H1 (cell line): ENCODE data around the gene ATOH8. TPM values are rescaled to one million over a fixed set of nuclear protein-coding genes. Genes with fewer than 3 reads are reported as not detected.

Experiments used
- CTCF ChIA-PET: fragments of 300-600 bp; sonication (Branson Sonifier 250); formaldehyde crosslinking; loops from one replicate; lab custom pipeline; 2021; ENCODE audit not compliant: partially characterized antibody; lab: Charles Lee
- POLR2A ChIA-PET: fragments of 300-600 bp; sonication (Branson Sonifier 250); formaldehyde crosslinking; loops from one replicate; lab custom pipeline; 2021; ENCODE audit warnings: inconsistent platforms; ENCODE audit not compliant: partially characterized antibody; lab: Charles Lee
- DNase-seq, 2 experiments: peaks; one replicate each; pipeline versions ENCODE4 v3.0.0 to v3.0.0-alpha.2; 2010 to 2022; ENCODE audit warnings: low spot score in 2 of 2, low read depth in 1 of 2, mixed read lengths in 1 of 2
- FAIRE-seq: peaks from 2 replicates; lab custom pipeline; 2011; peaks lifted over from hg19 to GRCh38; lab: Jason Lieb, UNC
- H2AFZ ChIP-seq: 2 replicates; pipeline ENCODE4 v1.8.1; 2012; ENCODE audit warnings: low read length, inconsistent platforms
- H2AK5ac ChIP-seq: 2 replicates; pipeline ENCODE4 v1.6.1; 2013; ENCODE audit warnings: low read depth, low read length
- H2BK120ac ChIP-seq: replicated peaks from 2 replicates; pipeline ENCODE3; 2013; ENCODE audit warnings: low read depth, low read length, inconsistent platforms
- H2BK12ac ChIP-seq: 2 replicates; pipeline ENCODE4 v1.6.1; 2013; ENCODE audit warnings: low read depth, low read length
- H2BK15ac ChIP-seq: 2 replicates; pipeline ENCODE4 v1.6.1; 2013; ENCODE audit warnings: low read length
- H2BK20ac ChIP-seq: 2 replicates; pipeline ENCODE4 v1.6.1; 2013; ENCODE audit warnings: low read length
- H2BK5ac ChIP-seq: 2 replicates; pipeline ENCODE4 v1.6.1; 2013; ENCODE audit warnings: low read depth, low read length
- H3K14ac ChIP-seq: 2 replicates; pipeline ENCODE4 v1.6.1; 2013; ENCODE audit warnings: inconsistent platforms; ENCODE audit not compliant: insufficient read length
- H3K18ac ChIP-seq: 2 replicates; pipeline ENCODE4 v1.6.1; 2013; ENCODE audit warnings: low read length; ENCODE audit errors: extremely low read depth
- H3K23ac ChIP-seq: 2 replicates; pipeline ENCODE4 v1.6.1; 2013; ENCODE audit warnings: inconsistent platforms; ENCODE audit not compliant: insufficient read length
- H3K23me2 ChIP-seq: 2 replicates; pipeline ENCODE4 v1.6.1; 2013; ENCODE audit warnings: low read depth, low read length
- H3K27ac ChIP-seq: 2 replicates; pipeline ENCODE4 v1.6.1; 2011; ENCODE audit warnings: low read depth, low read length, inconsistent platforms
- H3K27me3 ChIP-seq, 4 experiments: replicated peaks in 1 of 4; 1 replicate in 1 of 4; 2 replicates in 3 of 4; pipeline versions ENCODE4 v1.6.1 to v1.8.1; 2011 to 2013; ENCODE audit warnings: low read length in 3 of 4, mild to moderate bottlenecking in 3 of 4, inconsistent platforms in 2 of 4, mixed read lengths in 2 of 4, moderate library complexity in 1 of 4; ENCODE audit not compliant: control insufficient read depth in 3 of 4, insufficient read depth in 3 of 4; ENCODE audit errors: extremely low read depth in 1 of 4
- H3K36me3 ChIP-seq, 4 experiments: 2 replicates each; pipeline versions ENCODE4 v1.6.1 to v1.8.1; 2011 to 2013; ENCODE audit warnings: mild to moderate bottlenecking in 4 of 4, low read length in 3 of 4, moderate library complexity in 2 of 4, control low read depth in 1 of 4, inconsistent platforms in 1 of 4; ENCODE audit not compliant: insufficient read depth in 4 of 4, control insufficient read depth in 2 of 4
- H3K4ac ChIP-seq: replicated peaks from 2 replicates; pipeline ENCODE3; 2013; ENCODE audit warnings: low read length, low read depth, mixed read lengths, inconsistent platforms; ENCODE audit not compliant: insufficient read length
- H3K4me1 ChIP-seq, 4 experiments: replicated peaks in 1 of 4; 1 replicate in 1 of 4; 2 replicates in 3 of 4; pipeline versions ENCODE4 v1.6.1 to v1.8.1; 2011 to 2013; ENCODE audit warnings: low read length in 3 of 4, inconsistent platforms in 2 of 4, mixed read lengths in 1 of 4; ENCODE audit not compliant: insufficient read depth in 4 of 4, control insufficient read depth in 3 of 4
- H3K4me2 ChIP-seq, 2 experiments: 2 replicates each; pipeline versions ENCODE4 v1.6.1 to v1.8.1; 2011 to 2013; ENCODE audit warnings: low read depth in 2 of 2, low read length in 2 of 2, control low read depth in 1 of 2, inconsistent platforms in 1 of 2, mild to moderate bottlenecking in 1 of 2; ENCODE audit not compliant: insufficient read depth in 1 of 2
- H3K4me3 ChIP-seq, 4 experiments: fragments of 200-600, 300-600 bp in 1 of 4; sonication (generic), shearing (Covaris generic), sonication (Bioruptor Twin) in 1 of 4; 2 replicates each; pipeline versions ENCODE4 v1.5.1 to v1.8.1; 2011 to 2016; ENCODE audit warnings: low read length in 4 of 4, low read depth in 3 of 4, control low read depth in 2 of 4, inconsistent platforms in 2 of 4, mild to moderate bottlenecking in 2 of 4, mixed read lengths in 1 of 4, moderate library complexity in 1 of 4; ENCODE audit not compliant: insufficient read depth in 2 of 4; ENCODE audit errors: extremely low read depth in 1 of 4
- H3K56ac ChIP-seq: replicated peaks from 2 replicates; pipeline ENCODE3; 2013; ENCODE audit warnings: low read depth, mild to moderate bottlenecking, mixed read lengths, low read length, inconsistent platforms; ENCODE audit not compliant: insufficient read length
- H3K79me1 ChIP-seq: 2 replicates; pipeline ENCODE4 v1.6.1; 2013; ENCODE audit warnings: low read depth, low read length, control low read depth
- H3K79me2 ChIP-seq, 2 experiments: 2 replicates each; pipeline versions ENCODE4 v1.6.1 to v1.8.1; 2012 to 2013; ENCODE audit warnings: low read length in 2 of 2, mild to moderate bottlenecking in 2 of 2, inconsistent platforms in 1 of 2; ENCODE audit not compliant: insufficient read depth in 2 of 2, control insufficient read depth in 1 of 2
- H3K9ac ChIP-seq, 4 experiments: replicated peaks in 1 of 4; 1 replicate in 1 of 4; 2 replicates in 3 of 4; pipeline versions ENCODE4 v1.6.1 to v1.8.1; 2011 to 2013; ENCODE audit warnings: low read depth in 3 of 4, low read length in 3 of 4, control low read depth in 2 of 4, mild to moderate bottlenecking in 2 of 4, moderate library complexity in 2 of 4, inconsistent platforms in 1 of 4; ENCODE audit errors: extremely low read depth in 1 of 4
- H3K9me3 ChIP-seq, 2 experiments: 2 replicates each; pipeline versions ENCODE4 v1.6.1 to v1.8.1; 2012 to 2013; ENCODE audit warnings: mild to moderate bottlenecking in 2 of 2, moderate library complexity in 2 of 2, control low read depth in 1 of 2, inconsistent platforms in 1 of 2, low read depth in 1 of 2, low read length in 1 of 2, mixed read lengths in 1 of 2; ENCODE audit not compliant: insufficient read depth in 2 of 2
- H4K20me1 ChIP-seq, 2 experiments: replicated peaks in 1 of 2; 2 replicates each; pipeline versions ENCODE3 to v1.8.1; 2011 to 2013; ENCODE audit warnings: inconsistent platforms in 2 of 2, low read length in 2 of 2, mild to moderate bottlenecking in 1 of 2; ENCODE audit not compliant: insufficient read depth in 2 of 2, control insufficient read depth in 1 of 2
- H4K5ac ChIP-seq: 2 replicates; pipeline ENCODE4 v1.6.1; 2013; ENCODE audit warnings: low read length, low read depth, mixed read lengths, inconsistent platforms; ENCODE audit not compliant: insufficient read length
- H4K8ac ChIP-seq: 2 replicates; pipeline ENCODE4 v1.8.0; 2013; ENCODE audit warnings: mild to moderate bottlenecking, moderate library complexity, low read length, inconsistent platforms; ENCODE audit not compliant: insufficient read depth; ENCODE audit errors: extremely low read depth
- H4K91ac ChIP-seq: replicated peaks from 2 replicates; pipeline ENCODE3; 2013; ENCODE audit warnings: low read length, mixed read lengths, inconsistent platforms; ENCODE audit not compliant: insufficient read length
- ATF2 ChIP-seq: IDR thresholded peaks from 2 replicates; pipeline ENCODE4 v1.6.1; 2012; ENCODE audit warnings: low read length, inconsistent platforms
- BACH1 ChIP-seq: IDR thresholded peaks from 2 replicates; pipeline ENCODE4 v1.6.1; 2012; ENCODE audit warnings: low read length, improper control_type of control experiment
- CREB1 ChIP-seq: IDR thresholded peaks from 2 replicates; pipeline ENCODE4 v1.6.1; 2012; ENCODE audit warnings: inconsistent platforms
- E2F6 ChIP-seq: IDR thresholded peaks from 2 replicates; pipeline ENCODE4 v1.6.1; 2012; ENCODE audit warnings: inconsistent platforms
- EZH2 ChIP-seq: fragments of 200-600 bp; sonication (generic); IDR thresholded peaks from 2 replicates; pipeline ENCODE4 v1.7.1; 2012; ENCODE audit warnings: low read depth, mild to moderate bottlenecking, moderate library complexity, low read length, inconsistent platforms; ENCODE audit not compliant: severe bottlenecking
- KDM5A ChIP-seq: fragments of 200-600 bp; IDR thresholded peaks from 2 replicates; pipeline ENCODE4 v1.7.1; 2012; ENCODE audit warnings: mild to moderate bottlenecking, low read length, inconsistent platforms, mixed read lengths
- MAFK ChIP-seq: IDR thresholded peaks from 2 replicates; pipeline ENCODE4 v1.6.1; 2012; ENCODE audit warnings: low read depth, mild to moderate bottlenecking, improper control_type of control experiment, low read length
- NRF1 ChIP-seq: IDR thresholded peaks from 2 replicates; pipeline ENCODE4 v1.6.1; 2011; ENCODE audit warnings: mild to moderate bottlenecking, low read depth, low read length, improper control_type of control experiment
- PHF8 ChIP-seq: fragments of 200-600 bp; sonication (generic); conservative IDR thresholded peaks from 2 replicates; pipeline ENCODE4 v1.7.1; 2012; ENCODE audit warnings: low read depth, mild to moderate bottlenecking, inconsistent platforms, low read length, moderate library complexity
- SIRT6 ChIP-seq: IDR thresholded peaks from one replicate; pipeline ENCODE4 v1.7.1; 2012; ENCODE audit warnings: low read length, inconsistent platforms
- SP1 ChIP-seq: IDR thresholded peaks from 2 replicates; pipeline ENCODE4 v1.6.1; 2011; ENCODE audit warnings: low read depth, low read length
- SP4 ChIP-seq: IDR thresholded peaks from 2 replicates; pipeline ENCODE4 v1.6.1; 2012; ENCODE audit warnings: low read length, inconsistent platforms
- TEAD4 ChIP-seq: IDR thresholded peaks from 2 replicates; pipeline ENCODE4 v1.6.1; 2012; ENCODE audit warnings: low read depth, low read length, inconsistent platforms, mixed read lengths
- YY1 ChIP-seq: IDR thresholded peaks from 2 replicates; pipeline ENCODE4 v1.6.1; 2011; ENCODE audit warnings: low read depth, mild to moderate bottlenecking, low read length
- WGBS, 2 experiments: shearing (Covaris generic) in 1 of 2; methylation state at CpG; one replicate each; pipeline versions ENCODE4 v1.1.6 to v1.1.7; 2013 to 2015; ENCODE audit warnings: low lambda C conversion rate in 2 of 2, mixed read lengths in 2 of 2, inconsistent platforms in 1 of 2, low coverage in 1 of 2, missing lambda C conversion rate in 1 of 2; ENCODE audit not compliant: insufficient replicate concordance in 2 of 2, insufficient coverage in 1 of 2, insufficient read length in 1 of 2; ENCODE audit errors: extremely low coverage in 1 of 2, missing lambda C conversion rate in 1 of 2; 5-methylcytosine and 5-hydroxymethylcytosine counted together
- polyA plus RNA-seq, 7 experiments: library from polyadenylated mRNA; depleted of rRNA in 3 of 7; stranded (reverse) in 5 of 7; unstranded in 2 of 7; fragments of >200 nt in 5 of 7; fragments of 200-250 nt in 2 of 7; gene quantifications; 1 replicate in 5 of 7; 2 replicates in 1 of 7; 4 replicates in 1 of 7; pipeline versions ENCODE4 v1.2.1 to v1.2.3, GENCODE V29; 2011 to 2013; ENCODE audit warnings: missing spikeins in 2 of 7, mixed read lengths in 2 of 7
- total RNA-seq: library from RNA; stranded (reverse); fragmentation: NEBNext Ultra II Directional; extraction: Animal tissue kit (Norgen Biotek cat#: 25700); gene quantifications from 2 replicates; pipeline ENCODE4 v1.2.1, GENCODE V29; 2021

Gene ATOH8
- total and polyA plus RNA-seq, 2 of the 8 experiments (the other 6 are each of a cell fraction or from before 2014, with no cell fraction given) = 0.50 to 0.53 TPM

GRCh38 chr2:85786865-85787264, 33.1 kb downstream of the ATOH8 start:
- no peaks in the 10 kb centered on the region for H3K9me3 ChIP-seq
- H3K4ac ChIP-seq = no peak overlapping the region
- no peak overlapping the region for H3K4me2 ChIP-seq
- H3K23me2 ChIP-seq = no peaks in the 10 kb centered on the region
- no peak overlapping the region for H4K8ac ChIP-seq
- H4K20me1 ChIP-seq = no peaks in the 10 kb centered on the region
- H2BK120ac ChIP-seq = no peak overlapping the region
- H3K4me3 ChIP-seq = no peak overlapping the region
- H3K14ac ChIP-seq = no peak overlapping the region
- H3K23ac ChIP-seq = no peak overlapping the region
- POLR2A ChIA-PET = interaction anchor here (1.6 kb wide), 1 partner anchor 14 kb away, joined by 4 read pairs; no protein-coding TSS in a partner anchor
- no peak overlapping the region for H3K27ac ChIP-seq
- H4K5ac ChIP-seq = no peak overlapping the region
- no peak overlapping the region for H4K91ac ChIP-seq
- no peak overlapping the region for H2BK20ac ChIP-seq
- CTCF ChIA-PET = interaction anchor here (1.7 to 38.6 kb wide), 4 partner anchors 8 to 63 kb away, joined by 6 to 986 read pairs (median 8); partner anchors contain the start of gene ATOH8
- FAIRE-seq (no peak), DNase-seq (no peak)
- no peak overlapping the region for H3K18ac ChIP-seq
- no peak overlapping the region for H2BK12ac ChIP-seq
- no peaks in the 10 kb centered on the region for H3K79me2 ChIP-seq
- H3K79me1 ChIP-seq = no peaks in the 10 kb centered on the region
- H2AK5ac ChIP-seq = no peak overlapping the region
- no peaks in the 10 kb centered on the region for H3K27me3 ChIP-seq
- H2BK15ac ChIP-seq = no peak overlapping the region
- no peak overlapping the region for H3K56ac ChIP-seq
- H3K9ac ChIP-seq = no peak overlapping the region
- H2AFZ ChIP-seq = no peak overlapping the region
- H2BK5ac ChIP-seq = no peak overlapping the region
- no peaks in the 10 kb centered on the region for H3K36me3 ChIP-seq
- 93% methylated on average over 14 of the region's 14 CpGs; no CpG with 5 or more reads in 1 of the 2 experiments for WGBS, 2 experiments
- H3K4me1 ChIP-seq = peaks cover 0 to 5% (median 2%) of the 10 kb centered on the region in 4 experiments; a peak in 4 of 7 replicates
- no peak for TF ChIP-seq PHF8
- TF ChIP-seq ATF2 = no peak
- no peak for TF ChIP-seq MAFK
- TF ChIP-seq E2F6 = no peak
- no peak for TF ChIP-seq SIRT6
- no peak for TF ChIP-seq KDM5A
- TF ChIP-seq YY1 = no peak
- no peak for TF ChIP-seq BACH1
- TF ChIP-seq CREB1 = no peak
- no peak for TF ChIP-seq SP4
- no peak for TF ChIP-seq SP1
- TF ChIP-seq EZH2 = no peak
- TF ChIP-seq NRF1 = no peak
- TF ChIP-seq TEAD4 = no peak
